ENCODE measurements around the gene ANKH. TPM values are rescaled to one million over a fixed set of nuclear protein-coding genes. Genes with fewer than 3 reads are reported as not detected.

ANKH gene
- total RNA-seq, 1 donor from 2014 or later, result 0.19 TPM

GRCh38 chr5:14787801-14788579 is 83.6 kb downstream of the ANKH start:
- no peak overlapping the region for H3K27ac Mint-ChIP-seq
- H3K79me2 ChIP-seq (ENCODE audit: low read depth), result no peaks in the 10 kb centered on the region
- no peak overlapping the region for H3K4me3 Mint-ChIP-seq
- no peak overlapping the region for H3K27ac ChIP-seq
- no peak overlapping the region for H3K4me2 ChIP-seq
- H3K27me3 ChIP-seq, result no peaks in the 10 kb centered on the region
- H3K36me3 Mint-ChIP-seq, result peaks cover 2% of the 10 kb centered on the region
- no peak overlapping the region for H2AFZ ChIP-seq (replicated peaks)
- no peak for DNase-seq (ENCODE audit: low spot score)
- TF ChIP-seq EZH2 (IDR thresholded peaks at IDR 0.05) (no peak), EZH2phosphoT487 (IDR thresholded peaks at IDR 0.05) (no peak)
- TF ChIP-seq, protein P1, sequence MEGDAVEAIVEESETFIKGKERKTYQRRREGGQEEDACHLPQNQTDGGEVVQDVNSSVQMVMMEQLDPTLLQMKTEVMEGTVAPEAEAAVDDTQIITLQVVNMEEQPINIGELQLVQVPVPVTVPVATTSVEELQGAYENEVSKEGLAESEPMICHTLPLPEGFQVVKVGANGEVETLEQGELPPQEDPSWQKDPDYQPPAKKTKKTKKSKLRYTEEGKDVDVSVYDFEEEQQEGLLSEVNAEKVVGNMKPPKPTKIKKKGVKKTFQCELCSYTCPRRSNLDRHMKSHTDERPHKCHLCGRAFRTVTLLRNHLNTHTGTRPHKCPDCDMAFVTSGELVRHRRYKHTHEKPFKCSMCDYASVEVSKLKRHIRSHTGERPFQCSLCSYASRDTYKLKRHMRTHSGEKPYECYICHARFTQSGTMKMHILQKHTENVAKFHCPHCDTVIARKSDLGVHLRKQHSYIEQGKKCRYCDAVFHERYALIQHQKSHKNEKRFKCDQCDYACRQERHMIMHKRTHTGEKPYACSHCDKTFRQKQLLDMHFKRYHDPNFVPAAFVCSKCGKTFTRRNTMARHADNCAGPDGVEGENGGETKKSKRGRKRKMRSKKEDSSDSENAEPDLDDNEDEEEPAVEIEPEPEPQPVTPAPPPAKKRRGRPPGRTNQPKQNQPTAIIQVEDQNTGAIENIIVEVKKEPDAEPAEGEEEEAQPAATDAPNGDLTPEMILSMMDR (IDR thresholded peaks at IDR 0.05), result no peak
- H3K9ac ChIP-seq, result no peak overlapping the region
- no peaks in the 10 kb centered on the region for H3K9me3 ChIP-seq (ENCODE audit: low read depth)
- H3K9me3 Mint-ChIP-seq, result peaks cover 11% of the 10 kb centered on the region
- no peak overlapping the region for H3K4me3 ChIP-seq
- no peaks in the 10 kb centered on the region for H3K36me3 ChIP-seq
- no peaks in the 10 kb centered on the region for H3F3A ChIP-seq (ENCODE audit: low read depth)
- H4K20me1 ChIP-seq (ENCODE audit: low read depth), result no peaks in the 10 kb centered on the region
- no peaks in the 10 kb centered on the region for H3K4me1 ChIP-seq
- peaks cover 2% of the 10 kb centered on the region for H3K27me3 Mint-ChIP-seq (ENCODE audit: insufficient read depth, low read depth)
- no peaks in the 10 kb centered on the region for H3K4me1 Mint-ChIP-seq

DNA sequence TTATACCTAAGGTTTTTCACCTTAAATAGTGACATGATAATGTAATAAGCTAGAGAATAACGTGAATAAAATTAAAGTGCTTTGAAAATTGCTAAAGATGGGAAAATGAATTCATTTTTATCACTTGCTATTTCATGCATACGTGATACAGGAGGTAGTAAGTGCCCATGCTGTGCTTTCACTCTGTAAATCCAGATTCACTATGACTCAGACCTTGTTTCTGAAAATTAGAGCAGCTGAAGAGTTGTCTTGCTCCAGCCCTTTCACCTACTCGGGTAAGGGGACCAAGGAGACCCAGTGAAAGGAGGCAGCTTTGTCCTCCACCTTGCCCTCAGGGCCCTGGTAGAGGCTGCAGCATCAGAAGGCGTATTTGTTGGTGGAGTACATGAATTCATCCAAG is 87.9 kb downstream of the ANKH start:
- no peak for DNase-seq (ENCODE audit: low spot score)

GRCh38 chr5:14782591-14782990 is 89.0 kb downstream of the ANKH start:
- Histone ChIP-seq H3K36me3 (no peaks in the 10 kb centered on the region), H3K4me3 (no peak overlapping the region), H3K4me1 (no peaks in the 10 kb centered on the region), H3K4me2 (no peak overlapping the region), H3K9me3 (ENCODE audit: low read depth) (no peaks in the 10 kb centered on the region), H3K9ac (no peak overlapping the region), H3F3A (ENCODE audit: low read depth) (no peaks in the 10 kb centered on the region), H4K20me1 (ENCODE audit: low read depth) (no peaks in the 10 kb centered on the region), H3K27ac (no peak overlapping the region), H2AFZ (replicated peaks) (no peak overlapping the region), H3K79me2 (ENCODE audit: low read depth) (no peaks in the 10 kb centered on the region), H3K27me3 (no peaks in the 10 kb centered on the region)
- no peak overlapping the region for H3K4me3 Mint-ChIP-seq
- no peak overlapping the region for H3K27ac Mint-ChIP-seq
- peaks cover 4% of the 10 kb centered on the region for H3K36me3 Mint-ChIP-seq
- no peak for TF ChIP-seq EZH2phosphoT487 (IDR thresholded peaks at IDR 0.05)
- TF ChIP-seq, protein P1 (IDR thresholded peaks at IDR 0.05), result no peak
- TF ChIP-seq EZH2 (IDR thresholded peaks at IDR 0.05), result no peak
- no peak for DNase-seq (ENCODE audit: low spot score)
- H3K4me1 Mint-ChIP-seq, result peaks cover 8% of the 10 kb centered on the region
- peaks cover 14% of the 10 kb centered on the region for H3K9me3 Mint-ChIP-seq
- peaks cover 2% of the 10 kb centered on the region for H3K27me3 Mint-ChIP-seq (ENCODE audit: insufficient read depth, low read depth)

More for the DNA sequence above, 87.9 kb downstream of the ANKH start:
- Mint-ChIP-seq H3K4me3 (no peak overlapping the region), H3K27ac (no peak overlapping the region), H3K9me3 (peaks cover 14% of the 10 kb centered on the region), H3K27me3 (ENCODE audit: insufficient read depth, low read depth) (peaks cover 2% of the 10 kb centered on the region), H3K36me3 (peaks cover 4% of the 10 kb centered on the region), H3K4me1 (peaks cover under 1% of the 10 kb centered on the region)
- H3K4me1 ChIP-seq, result no peaks in the 10 kb centered on the region
- no peaks in the 10 kb centered on the region for H4K20me1 ChIP-seq (ENCODE audit: low read depth)
- H3K27ac ChIP-seq, result no peak overlapping the region
- H3K36me3 ChIP-seq, result no peaks in the 10 kb centered on the region
- H2AFZ ChIP-seq (replicated peaks), result no peak overlapping the region
- no peak overlapping the region for H3K4me3 ChIP-seq
- no peak overlapping the region for H3K4me2 ChIP-seq
- no peaks in the 10 kb centered on the region for H3K79me2 ChIP-seq (ENCODE audit: low read depth)
- H3F3A ChIP-seq (ENCODE audit: low read depth), result no peaks in the 10 kb centered on the region
- no peak overlapping the region for H3K9ac ChIP-seq
- TF ChIP-seq EZH2phosphoT487 (IDR thresholded peaks at IDR 0.05), result no peak
- H3K9me3 ChIP-seq (ENCODE audit: low read depth), result no peaks in the 10 kb centered on the region
- H3K27me3 ChIP-seq, result no peaks in the 10 kb centered on the region

- peaks cover 14% of the 10 kb centered on the region for H3K9me3 Mint-ChIP-seq
- Histone ChIP-seq H3K79me2 (ENCODE audit: low read depth) (no peaks in the 10 kb centered on the region), H3K4me2 (no peak overlapping the region), H2AFZ (replicated peaks) (no peak overlapping the region), H3K4me1 (no peaks in the 10 kb centered on the region), H3K27me3 (no peaks in the 10 kb centered on the region), H3K9ac (no peak overlapping the region), H3F3A (ENCODE audit: low read depth) (no peaks in the 10 kb centered on the region), H4K20me1 (ENCODE audit: low read depth) (no peaks in the 10 kb centered on the region), H3K27ac (no peak overlapping the region), H3K9me3 (ENCODE audit: low read depth) (no peaks in the 10 kb centered on the region), H3K4me3 (no peak overlapping the region), H3K36me3 (no peaks in the 10 kb centered on the region)
- no peak for DNase-seq (ENCODE audit: low spot score)
- H3K4me1 Mint-ChIP-seq, result peaks cover 8% of the 10 kb centered on the region
- H3K27me3 Mint-ChIP-seq (ENCODE audit: insufficient read depth, low read depth), result peaks cover 2% of the 10 kb centered on the region
- peaks cover 4% of the 10 kb centered on the region for H3K36me3 Mint-ChIP-seq
- no peak overlapping the region for H3K27ac Mint-ChIP-seq
- H3K4me3 Mint-ChIP-seq, result no peak overlapping the region
- TF ChIP-seq, protein P1 (IDR thresholded peaks at IDR 0.05), result no peak
- TF ChIP-seq EZH2phosphoT487 (IDR thresholded peaks at IDR 0.05) (no peak), EZH2 (IDR thresholded peaks at IDR 0.05) (no peak)
Observed at GRCh38 chr5:14781106-14781505, 90.5 kb downstream of the ANKH start.

Data from neural progenitor cell (in vitro differentiated cells).